Measurements from ENCODE around the gene MIPOL1.

- no peak for TF ChIP-seq CTCF (IDR thresholded peaks at IDR 0.05)
- no peak for TF ChIP-seq POLR2AphosphoS5 (IDR thresholded peaks at IDR 0.05; ENCODE audit: insufficient read depth in 1 of 2, low read depth in 1 of 2)
- no peak for TF ChIP-seq POLR2A (IDR thresholded peaks at IDR 0.05)
Observed at GRCh38 chr14:37401093-37401492, 203.4 kb downstream of the MIPOL1 start.

Measured in vagina (tissue), 2 donors.